Astrocyte of the cerebellum (primary cell): ENCODE measurements around the gene CDIP1.
"Not testable (repeated sequence)": the region's sequence is repeated elsewhere in the genome, so short reads cannot be mapped to it uniquely, and the experiment has no call there.

ENCODE experiments used
- DNase-seq: peaks from one replicate; pipeline ENCODE4 v3.0.0-alpha.2; 2011; ENCODE audit warnings: low read depth
- H3K4me3 ChIP-seq: 2 replicates; pipeline ENCODE4 v1.5.1; 2011; ENCODE audit warnings: mild to moderate bottlenecking, low read depth, low read length, moderate library complexity
- in situ Hi-C: cut with HindIII; loops from 2 replicates; pipeline ENCODE4 v1.10.0; 2017; ENCODE audit warnings: low sequenced_read_pairs
- TF ChIP-seq, protein P1 (sequence below): IDR thresholded peaks from 2 replicates; pipeline ENCODE4 v1.5.1; 2012; ENCODE audit warnings: low read length, low read depth, moderate library complexity, mild to moderate bottlenecking; ENCODE audit errors: missing control alignments

The CDIP1 gene

GRCh38 chr16:4574919-4575705 is 36.5 kb upstream of the CDIP1 start:
- no peak overlapping the region for H3K4me3 ChIP-seq
- no peak for DNase-seq
- TF ChIP-seq, protein P1, sequence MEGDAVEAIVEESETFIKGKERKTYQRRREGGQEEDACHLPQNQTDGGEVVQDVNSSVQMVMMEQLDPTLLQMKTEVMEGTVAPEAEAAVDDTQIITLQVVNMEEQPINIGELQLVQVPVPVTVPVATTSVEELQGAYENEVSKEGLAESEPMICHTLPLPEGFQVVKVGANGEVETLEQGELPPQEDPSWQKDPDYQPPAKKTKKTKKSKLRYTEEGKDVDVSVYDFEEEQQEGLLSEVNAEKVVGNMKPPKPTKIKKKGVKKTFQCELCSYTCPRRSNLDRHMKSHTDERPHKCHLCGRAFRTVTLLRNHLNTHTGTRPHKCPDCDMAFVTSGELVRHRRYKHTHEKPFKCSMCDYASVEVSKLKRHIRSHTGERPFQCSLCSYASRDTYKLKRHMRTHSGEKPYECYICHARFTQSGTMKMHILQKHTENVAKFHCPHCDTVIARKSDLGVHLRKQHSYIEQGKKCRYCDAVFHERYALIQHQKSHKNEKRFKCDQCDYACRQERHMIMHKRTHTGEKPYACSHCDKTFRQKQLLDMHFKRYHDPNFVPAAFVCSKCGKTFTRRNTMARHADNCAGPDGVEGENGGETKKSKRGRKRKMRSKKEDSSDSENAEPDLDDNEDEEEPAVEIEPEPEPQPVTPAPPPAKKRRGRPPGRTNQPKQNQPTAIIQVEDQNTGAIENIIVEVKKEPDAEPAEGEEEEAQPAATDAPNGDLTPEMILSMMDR: no peak
- in situ Hi-C loops: no loop called here

- DNase-seq, in situ Hi-C loops, H3K4me3 ChIP-seq: not testable (repeated sequence)
Measured at GRCh38 chr16:4573926-4574325, 35.4 kb upstream of the CDIP1 start.

- TF ChIP-seq, protein P1: no peak
- in situ Hi-C loops: no loop called here
- H3K4me3 ChIP-seq: no peak overlapping the region
- no peak for DNase-seq
Measured at GRCh38 chr16:4572715-4573114, 34.1 kb upstream of the CDIP1 start.

DNA sequence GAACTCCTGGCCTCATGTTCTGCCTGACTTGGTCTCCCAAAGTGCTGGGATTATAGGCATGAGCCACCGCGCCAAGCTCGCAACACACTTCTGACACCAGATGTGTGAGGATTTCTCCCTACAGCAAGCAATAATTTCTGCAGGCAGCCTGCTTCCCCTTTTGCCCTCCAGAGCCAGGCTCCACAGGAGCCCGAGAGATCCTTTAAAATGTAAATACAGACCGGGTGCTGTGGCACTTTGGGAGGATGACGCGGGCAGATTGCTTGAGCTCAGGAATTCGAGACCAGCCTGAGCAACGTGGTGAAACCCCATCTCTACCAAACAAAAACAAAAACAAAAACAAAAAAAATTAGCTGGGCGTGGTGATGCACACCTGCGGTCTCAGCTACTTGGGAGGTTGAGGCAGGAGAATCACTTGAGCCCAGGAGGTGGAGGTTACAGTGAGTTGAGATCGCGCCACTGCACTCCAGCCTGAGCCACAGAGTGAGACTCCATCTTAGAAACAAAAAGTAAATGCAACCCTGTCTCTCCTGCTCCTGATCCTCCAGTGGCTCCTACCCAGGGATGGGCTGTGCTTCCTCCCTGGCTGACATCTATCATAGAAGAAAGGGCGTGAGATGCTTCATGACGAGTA is 32.2 kb upstream of the CDIP1 start:
- no peak for DNase-seq
- in situ Hi-C loops: no loop called here
- no peak overlapping the region for H3K4me3 ChIP-seq
- TF ChIP-seq, protein P1: no peak

DNA sequence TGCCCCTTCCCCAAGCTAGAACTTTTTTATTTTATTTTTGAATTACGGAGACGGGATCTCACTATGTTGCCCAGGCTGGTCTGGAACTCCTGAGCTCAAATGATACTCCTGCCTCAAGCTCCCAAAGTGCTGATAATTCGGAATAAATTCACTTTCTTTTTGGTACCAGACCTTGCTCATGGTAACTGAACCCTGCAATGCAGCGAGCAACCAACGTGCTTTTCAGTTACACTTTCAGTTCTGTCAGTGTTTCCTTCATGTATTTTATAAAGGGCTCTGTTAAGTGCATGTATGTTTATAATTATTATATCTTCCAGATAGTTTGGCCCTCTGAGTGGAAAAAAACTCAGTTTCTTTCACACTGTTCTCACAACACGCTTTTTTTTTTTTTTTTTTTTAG is 31.5 kb upstream of the CDIP1 start:
- in situ Hi-C loops: no loop called here
- no peak for DNase-seq
- TF ChIP-seq, protein P1: no peak
- H3K4me3 ChIP-seq: no peak overlapping the region

- TF ChIP-seq, protein P1: no peak
- in situ Hi-C loops: no loop called here
- no peak for DNase-seq
- no peak overlapping the region for H3K4me3 ChIP-seq
Measured at GRCh38 chr16:4566144-4566543, 27.6 kb upstream of the CDIP1 start.

- in situ Hi-C loops: no loop called here
- TF ChIP-seq, protein P1: no peak
- no peak for DNase-seq
Measured at GRCh38 chr16:4564661-4565267, 26.2 kb upstream of the CDIP1 start.

More at GRCh38 chr16:4564661-4565267, 26.2 kb upstream of the CDIP1 start:
- no peak overlapping the region for H3K4me3 ChIP-seq
